Bronchial smooth muscle cell (primary cell): Measurements from ENCODE around the gene IL1RAPL2. TPM values are rescaled to one million over a fixed set of nuclear protein-coding genes. Genes with fewer than 3 reads are reported as not detected.

Experiments used
- total RNA-seq: library from RNA; depleted of rRNA; stranded (reverse); fragments of >200 nt; gene quantifications from 2 replicates; pipeline ENCODE4 v1.2.1, GENCODE V29; 2014

IL1RAPL2 gene
- 1.1 TPM in 1 of 2 replicates, not detected in the other for total RNA-seq

DNA sequence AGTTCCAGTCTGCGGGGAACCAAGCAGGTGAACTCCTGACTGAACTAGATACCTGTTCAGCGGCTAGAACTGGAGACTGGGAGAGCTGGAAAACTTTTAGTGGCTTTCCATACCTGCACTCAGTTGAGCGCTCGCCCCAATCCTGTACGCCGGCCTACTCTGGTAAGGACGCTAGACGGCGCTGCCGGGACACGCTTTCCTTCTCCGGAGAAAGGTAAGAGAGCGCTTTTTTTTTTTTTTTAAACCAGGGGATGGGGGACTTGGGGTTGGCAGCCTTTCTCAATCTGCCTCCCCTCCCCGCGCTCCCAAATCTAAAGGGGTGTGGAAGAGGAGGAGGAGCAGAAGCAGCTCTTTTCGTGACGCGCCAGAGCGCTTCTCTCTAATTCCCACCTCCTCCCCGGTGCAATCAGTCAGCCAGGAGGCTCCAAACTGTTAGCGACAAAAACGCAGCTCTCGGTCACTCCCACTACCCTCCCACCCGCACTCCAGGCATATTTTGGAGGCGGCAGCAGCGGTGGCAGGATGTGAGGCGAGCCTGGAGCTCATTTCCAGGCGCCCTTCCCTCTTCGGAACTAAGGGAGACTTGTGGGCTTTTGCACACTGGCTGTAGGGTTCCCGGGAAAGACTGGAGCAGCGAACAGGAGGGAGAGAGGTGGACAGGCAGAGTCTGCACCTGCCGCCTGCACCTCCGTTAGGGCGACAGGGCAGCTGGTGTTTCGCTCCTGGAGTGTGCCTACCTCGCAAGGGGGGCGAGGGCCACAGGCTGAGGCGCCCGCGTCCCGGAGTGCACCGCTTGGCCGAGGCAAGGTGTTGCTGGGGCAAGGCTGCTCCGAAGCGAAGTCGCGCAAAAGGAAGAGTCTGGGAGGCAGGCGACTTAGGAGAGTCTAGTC lies at the start of gene IL1RAPL2:
IL1RAPL2 (plus strand) TSS at position 409 of the 890 bp plus-strand sequence.

DNA sequence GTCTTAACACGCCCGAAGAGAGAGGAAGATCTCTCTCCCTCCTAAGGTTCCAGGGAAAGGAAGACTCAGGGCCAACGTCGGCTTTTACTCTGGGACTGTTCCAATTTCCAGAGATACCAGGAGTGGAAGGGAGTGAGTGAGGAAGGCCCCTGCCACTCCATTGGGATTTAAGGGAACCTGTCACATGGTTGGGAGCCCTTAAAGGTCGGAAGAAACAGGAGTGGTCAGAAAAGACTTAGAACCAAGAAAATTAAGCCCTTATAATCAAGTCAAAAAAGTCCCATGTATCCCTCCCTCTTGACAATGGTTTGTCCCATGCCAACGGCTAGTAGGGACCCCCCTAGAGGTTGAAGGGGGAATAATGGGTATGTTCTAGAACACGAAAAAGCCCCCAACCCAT lies 654.6 kb downstream of the IL1RAPL2 start, which contains the start of gene TEX13A:
TEX13A (minus strand) TSS at position 59 of the 400 bp plus-strand sequence. CDS start 297 bp downstream, outside the sequence.

